DMS 273 (cell line): ENCODE results near the gene FAM118B.
"Not testable (repeated sequence)": the region's sequence is repeated elsewhere in the genome, so short reads cannot be mapped to it uniquely, and the experiment has no call there.

Experiments used
- DNase-seq: peaks from one replicate; lab custom pipeline; 2025; ENCODE audit not compliant: unreplicated experiment; lab: John Stamatoyannopoulos, UW

The FAM118B gene

DNA sequence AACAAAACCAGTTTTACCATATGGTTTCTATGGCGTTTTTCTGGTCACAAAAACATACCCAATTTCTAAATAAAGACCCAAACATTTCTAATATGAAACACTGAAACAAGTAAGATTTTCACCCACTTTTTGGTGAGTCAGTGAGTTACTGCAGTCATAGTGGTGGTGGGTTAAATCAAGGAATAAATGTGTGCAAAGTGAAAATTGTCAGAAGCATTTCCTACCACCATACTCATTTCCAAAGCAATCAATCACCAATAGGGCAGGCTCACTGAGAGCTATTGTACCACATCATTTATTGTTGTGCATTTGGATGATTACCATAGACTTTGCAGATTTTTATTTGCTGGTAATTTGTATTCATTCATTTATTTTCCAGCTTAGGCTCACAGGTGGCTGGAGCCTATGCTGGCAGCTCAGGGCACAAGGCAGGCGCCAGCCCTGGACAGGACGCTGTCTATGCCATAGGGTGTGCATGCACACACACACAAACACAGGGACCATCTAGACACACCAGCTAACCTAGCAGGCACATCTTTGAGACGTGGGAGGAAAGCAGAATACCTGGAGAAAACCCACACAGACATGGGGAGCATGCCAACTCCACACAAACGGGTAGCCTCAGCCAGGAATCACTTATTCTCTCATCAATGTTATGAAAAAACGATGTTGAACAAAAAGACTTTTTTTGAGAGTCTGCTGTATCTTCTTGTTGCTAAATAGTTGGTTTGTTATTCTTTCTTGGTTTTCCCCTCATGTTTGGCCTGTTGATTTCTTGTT is 5.1 kb downstream of the FAM118B start:
- no peak for DNase-seq

DNA sequence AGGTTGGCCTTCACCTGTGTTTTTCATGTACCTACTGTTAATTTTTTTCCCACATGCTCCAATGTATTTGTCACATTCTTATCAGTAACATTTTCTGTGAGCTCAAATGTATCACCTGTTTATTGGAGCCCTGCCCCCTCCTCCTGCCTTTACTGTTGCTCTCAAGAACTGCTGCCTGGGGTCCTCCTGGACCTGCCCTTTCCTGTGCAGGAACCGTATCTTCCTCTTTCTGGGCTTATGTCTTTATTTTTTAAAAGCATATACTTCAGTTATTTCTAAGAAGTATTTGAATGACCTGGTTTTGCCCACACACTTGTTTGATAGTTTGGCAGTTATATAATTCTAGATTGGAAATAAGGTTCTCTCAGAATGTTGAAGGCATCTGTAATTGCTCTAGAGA is 5.9 kb downstream of the FAM118B start:
- no peak for DNase-seq

DNA sequence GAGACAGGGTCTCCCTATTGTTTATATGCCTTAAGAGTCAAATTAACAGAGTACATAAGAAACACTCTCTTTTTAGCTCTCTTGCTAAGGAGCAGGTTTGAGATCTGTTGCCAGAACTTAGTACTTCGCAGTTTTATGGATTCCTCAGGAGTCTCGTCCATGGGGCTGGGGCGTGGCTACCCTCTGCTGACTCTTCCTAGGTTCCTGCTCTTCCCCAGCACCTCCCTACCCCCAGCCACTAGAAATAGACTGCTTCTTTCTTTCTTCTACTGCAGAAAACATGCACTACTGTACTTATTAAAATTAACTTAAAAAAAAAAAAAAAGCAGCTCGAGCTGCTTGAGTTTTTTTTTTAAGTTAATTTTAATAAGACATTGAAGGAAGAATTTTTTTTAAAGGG is 8.0 kb downstream of the FAM118B start:
- DNase-seq: no peak

DNA sequence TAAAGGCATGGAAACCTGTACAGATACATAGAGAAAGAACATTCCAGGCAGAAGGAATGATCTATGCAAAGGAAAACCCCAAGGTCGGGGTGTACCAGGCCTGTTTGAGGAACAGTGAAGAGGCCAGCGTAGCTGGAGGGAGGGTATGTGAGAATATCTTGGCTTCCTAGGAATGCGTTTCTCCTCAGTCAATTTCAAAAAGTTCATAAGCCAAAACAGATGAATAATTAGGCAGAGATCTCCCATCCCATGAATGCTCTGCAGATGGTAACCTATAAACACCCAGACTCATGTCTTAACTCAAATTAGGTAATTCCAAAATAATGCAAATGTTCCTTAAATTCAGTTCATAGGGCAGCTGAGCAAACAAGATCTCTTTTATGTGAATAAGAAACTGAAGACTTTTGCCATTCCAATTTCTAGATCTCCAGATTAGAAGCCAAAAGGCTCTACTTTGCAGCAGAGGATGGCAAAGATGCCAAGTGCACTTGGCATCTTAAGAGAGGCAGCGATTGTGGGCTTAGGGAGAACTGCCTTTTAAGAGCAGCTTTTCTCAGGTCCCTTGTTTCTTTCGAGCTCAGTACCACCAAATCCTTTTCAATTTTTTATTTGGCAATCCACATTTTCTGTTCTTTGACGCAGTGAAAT is 13.2 kb downstream of the FAM118B start:
- DNase-seq: no peak

DNA sequence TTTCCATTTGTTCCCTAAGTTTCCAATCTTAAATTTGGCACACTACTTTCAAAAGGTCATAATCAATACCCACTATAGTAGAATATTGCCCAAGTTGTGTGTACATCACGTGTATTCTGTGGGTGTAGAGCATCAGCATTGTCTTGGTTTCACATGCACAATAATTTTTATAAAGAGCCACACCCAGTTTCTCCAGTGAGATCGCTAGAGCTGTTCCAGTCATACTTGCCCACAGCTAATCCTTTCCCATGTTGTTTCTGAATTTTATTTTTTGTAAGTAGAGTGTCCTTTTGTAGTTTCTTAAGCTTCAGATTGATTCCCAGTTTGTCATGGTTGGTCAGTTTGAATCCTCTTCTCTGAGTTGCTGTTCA is 13.7 kb downstream of the FAM118B start:
- DNase-seq: no peak

DNA sequence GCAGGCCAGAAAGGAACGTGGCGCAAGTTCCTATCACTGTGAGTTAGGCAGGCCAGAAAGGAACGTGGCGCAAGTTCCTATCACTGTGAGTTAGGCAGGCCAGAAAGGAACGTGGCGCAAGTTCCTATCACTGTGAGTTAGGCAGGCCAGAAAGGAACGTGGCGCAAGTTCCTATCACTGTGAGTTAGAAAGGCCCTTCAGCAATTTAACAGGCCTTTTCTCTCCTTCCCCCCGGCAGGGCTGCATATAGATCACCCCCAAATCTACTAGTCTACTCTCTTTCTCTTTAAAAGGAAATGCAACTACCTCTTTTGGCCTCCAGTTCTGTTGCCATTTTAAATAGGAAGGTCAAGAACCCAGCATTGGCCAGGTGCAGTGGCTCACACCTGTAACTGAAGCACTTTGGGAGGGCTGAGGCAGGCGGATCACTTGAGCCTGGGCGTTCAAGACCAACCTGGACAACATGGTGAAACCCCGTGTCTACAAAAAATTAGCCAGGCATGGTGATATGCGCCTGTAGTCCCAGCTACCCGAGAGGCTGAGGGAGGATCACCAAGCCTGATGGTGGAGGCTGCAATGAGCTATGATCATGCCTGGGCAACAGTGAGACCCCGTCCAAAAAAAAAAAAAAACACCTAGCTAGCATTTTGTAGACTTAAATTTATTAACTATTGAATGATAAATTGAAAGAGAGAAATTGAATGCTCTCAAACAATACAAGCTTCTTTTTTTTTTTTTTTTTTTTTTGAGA is 14.9 kb downstream of the FAM118B start:
- no peak for DNase-seq

DNA sequence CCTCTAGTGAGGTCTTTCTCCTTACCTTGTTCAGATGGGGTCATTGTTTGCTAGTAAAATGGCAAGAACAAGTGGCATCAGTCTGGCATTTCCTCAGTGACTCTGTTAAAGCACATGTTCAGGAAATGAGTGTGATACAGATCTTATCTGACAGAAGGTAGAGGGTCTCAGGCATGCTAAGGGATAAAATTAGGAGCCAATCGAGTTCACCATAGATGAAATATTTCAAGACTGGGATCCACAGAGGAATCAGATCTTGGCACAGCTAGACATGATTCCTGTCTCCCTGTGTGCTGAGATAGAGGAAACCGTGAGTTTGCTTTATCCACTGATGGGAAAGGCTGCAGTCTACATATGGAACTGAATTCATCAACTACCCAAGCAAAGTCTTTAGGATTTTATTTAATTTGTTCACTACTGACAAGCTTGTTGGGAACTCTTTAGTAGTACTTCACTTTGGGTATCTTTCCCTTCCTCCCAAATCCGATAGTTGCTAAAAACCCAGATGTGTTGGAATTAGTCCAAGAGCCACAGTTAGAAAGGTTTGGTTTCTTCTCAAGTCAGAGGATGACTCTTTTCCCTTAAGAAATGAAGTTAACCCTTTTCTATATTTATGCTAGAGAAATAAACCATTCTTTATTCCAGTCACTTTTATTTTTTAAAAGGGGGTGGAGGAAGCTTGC is 18.4 kb downstream of the FAM118B start:
- DNase-seq: no peak

DNA sequence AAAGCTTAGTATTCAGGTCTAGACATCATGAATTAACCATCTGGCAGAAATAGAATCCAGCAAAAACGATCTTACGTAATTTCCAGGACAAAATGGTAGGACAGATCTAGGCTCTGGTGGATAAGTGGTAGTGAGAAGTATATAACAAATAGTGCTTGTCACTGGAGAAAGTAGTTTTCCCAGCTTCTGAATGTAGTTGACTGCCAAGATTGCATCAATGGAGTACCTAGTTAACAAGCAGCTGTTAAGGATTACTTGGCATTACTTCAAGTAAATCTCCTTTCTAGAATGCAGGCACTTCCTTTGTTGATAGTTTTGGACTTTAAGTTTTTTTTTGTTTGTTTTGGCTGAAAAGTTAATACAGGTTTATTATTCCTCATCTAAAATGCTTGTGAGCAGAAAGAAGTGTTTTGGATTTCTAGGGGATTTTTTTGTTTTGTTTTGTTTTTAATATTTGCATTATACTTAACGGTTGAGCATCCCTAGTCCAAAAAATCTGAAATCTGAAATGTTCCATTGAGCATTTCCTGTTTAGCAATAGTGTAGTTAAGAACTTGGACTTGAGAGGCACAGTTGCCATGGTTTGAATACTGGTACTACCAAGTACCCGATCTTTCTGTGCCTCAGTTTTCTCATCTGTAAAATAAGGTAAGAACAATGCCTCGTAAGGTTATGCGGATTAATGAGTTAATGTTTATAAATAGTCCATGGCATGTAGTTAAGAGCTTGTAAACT is 20.3 kb downstream of the FAM118B start:
- peak; percentile 60 for DNase-seq

DNA sequence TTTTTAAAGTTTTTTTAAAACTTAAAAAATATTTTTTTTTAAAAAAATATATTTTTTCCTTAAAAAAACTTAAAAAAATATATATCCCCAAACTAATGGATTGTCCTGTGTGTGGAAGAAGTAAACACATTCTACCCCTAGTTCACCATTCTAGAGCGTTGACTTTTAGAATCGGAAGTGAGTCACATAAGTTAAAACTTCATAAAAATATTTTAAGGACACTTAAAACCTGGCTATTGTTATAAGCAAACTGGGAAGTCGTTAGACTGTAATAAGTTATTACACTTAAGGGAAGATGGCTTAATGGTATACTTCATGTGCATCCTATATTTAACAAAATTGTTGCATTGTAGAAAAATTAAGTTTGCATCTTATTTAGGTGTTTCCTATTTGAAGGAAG is 21.1 kb downstream of the FAM118B start:
- no peak for DNase-seq

DNA sequence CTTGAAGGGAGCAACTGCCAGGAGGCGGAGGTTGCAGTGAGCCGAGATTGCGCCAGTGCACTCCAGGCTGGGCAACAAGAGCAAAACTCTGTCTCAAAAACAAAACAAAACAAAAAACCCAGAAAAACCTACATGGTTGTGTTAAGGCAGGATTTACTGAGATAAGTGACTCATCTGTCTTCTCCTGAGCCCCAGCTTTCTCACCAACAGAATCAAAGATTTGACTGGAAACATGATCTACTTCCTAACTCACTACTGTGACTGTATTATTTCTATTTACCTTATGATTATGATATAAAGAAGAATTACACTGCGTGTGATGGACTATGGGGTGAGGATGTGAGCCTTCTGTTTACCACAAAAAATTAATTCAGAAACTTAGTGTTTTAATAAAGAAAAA is 21.8 kb downstream of the FAM118B start:
- no peak for DNase-seq

DNA sequence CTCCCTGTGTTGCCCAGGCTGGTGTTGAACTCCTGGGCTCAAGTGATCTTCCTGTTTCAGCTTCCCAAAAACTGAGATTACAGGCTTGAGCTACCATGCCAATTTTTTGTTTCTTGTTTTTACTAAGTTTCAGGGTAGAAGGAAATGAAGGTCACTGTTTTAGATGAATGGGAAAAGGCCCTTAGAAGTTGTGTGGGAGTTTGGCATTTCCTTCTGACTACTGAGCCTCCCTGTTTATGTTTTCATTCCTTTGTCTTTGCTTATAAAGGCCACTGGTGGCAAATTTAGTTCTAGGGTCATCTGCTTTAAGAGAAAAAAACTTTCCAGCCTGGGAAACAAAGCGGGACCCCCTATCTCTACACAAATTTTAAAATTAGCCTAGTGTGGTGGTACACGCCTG is 35.1 kb downstream of the FAM118B start:
- no peak for DNase-seq

DNA sequence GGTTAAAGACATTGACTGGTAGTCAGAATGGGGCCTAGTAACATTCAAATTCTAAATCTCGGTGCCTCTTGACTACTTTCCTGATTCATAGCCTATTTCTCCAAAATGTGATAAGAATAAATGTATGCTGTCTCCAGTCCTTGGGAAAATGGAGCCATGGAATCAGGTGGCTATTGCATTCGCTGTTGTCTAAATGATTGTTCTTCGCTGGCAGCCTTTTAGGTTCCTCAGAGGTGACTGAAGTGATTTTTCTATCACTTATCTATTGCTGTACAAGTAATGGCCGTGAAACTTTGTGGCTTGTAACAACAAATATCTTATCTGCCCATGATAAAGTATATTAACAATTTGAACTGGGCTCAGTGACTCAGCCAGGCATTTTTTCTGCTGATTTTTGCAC is 41.7 kb downstream of the FAM118B start:
- no peak for DNase-seq

DNA sequence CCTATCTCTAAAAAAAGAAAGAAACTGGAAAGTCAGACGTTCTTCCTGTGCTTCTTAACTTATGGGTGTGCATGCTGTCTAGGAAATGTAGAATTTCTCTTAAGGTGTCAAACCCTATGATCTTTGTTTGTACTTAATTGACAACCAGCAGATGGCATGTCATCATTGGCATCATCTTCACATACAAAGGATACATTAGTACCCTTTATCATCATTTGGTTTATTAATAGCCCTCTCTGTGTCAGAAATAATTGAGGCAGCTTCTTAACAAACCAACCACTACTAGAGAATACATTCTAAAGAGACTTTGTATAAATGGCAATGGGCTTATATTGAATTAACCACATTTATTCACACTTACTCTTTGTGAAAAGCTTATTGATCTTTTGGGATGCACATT is 43.2 kb downstream of the FAM118B start:
- no peak for DNase-seq

DNA sequence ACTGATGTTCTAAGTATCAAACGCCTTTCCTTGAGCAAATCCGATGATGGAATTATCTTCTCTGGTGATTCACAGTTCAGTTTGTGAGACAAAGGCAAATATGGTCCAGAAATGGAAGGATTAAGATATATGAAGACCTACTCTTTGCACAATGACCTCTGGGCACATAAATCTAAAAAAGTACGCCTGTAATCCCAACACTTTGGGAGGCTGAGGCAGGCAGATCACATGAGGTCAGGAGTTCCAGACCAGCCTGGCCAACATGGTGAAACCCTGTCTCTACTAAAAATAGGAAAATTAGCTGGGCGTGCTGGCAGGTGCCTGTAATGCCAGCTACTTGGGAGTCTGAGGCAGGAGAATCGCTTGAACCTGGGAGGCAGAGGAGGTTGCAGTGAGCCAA is 43.9 kb downstream of the FAM118B start:
- DNase-seq: not testable (repeated sequence)

DNA sequence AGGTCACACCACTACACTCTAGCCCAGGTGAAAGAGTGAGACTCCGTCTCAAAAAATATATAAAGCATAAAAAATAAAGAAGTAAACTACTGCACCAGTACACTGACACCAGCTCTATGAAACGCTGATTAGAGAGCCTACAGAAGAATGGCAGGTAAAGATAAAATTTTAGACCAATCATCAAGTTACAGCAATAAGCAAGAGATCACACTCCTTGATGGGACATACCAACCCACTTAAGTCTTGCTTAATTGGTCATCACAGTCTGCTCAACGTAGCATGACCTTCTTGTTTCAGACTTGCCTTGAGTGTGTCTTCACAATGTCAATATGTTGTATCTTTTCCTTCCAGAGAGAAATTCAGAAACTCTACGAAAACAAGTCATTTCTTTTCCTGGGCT is 44.6 kb downstream of the FAM118B start:
- DNase-seq: no peak

DNA sequence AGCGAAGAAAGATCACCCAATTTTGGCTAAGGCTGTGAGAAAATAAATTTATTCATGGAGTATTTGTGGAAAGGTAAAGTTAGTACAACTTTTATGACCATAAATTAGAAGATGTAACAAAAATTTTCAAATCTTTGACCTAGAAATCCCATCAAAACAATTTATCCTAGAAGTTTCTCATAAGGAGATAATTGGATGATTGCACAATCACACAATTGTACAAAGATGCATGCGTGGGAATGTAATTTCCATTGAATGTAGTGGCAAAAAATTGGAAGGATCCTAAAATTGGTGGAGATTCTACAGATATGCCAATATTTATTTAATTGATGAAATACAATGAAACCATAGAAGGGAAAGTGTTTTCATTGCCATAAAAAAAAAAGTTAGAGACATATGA is 45.6 kb downstream of the FAM118B start:
- DNase-seq: no peak

DNA sequence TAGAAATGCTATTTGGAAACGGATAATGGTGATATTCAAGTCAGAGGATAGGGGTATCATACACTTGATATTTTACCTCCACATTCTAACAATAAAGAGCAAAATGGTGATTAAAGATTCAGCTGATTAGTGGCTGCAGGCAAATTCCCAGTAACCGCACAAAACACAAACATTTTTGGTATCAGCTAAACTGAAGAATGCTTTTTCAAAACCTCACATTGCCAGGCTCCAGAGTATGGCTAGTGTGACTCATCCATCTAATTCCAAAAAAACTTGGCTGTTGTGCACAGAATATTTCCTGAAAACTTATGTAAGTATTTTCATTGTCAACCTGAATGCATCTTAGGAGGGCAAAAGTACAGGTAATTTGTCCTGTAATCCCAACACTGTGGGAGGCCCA is 46.2 kb downstream of the FAM118B start:
- DNase-seq: no peak

DNA sequence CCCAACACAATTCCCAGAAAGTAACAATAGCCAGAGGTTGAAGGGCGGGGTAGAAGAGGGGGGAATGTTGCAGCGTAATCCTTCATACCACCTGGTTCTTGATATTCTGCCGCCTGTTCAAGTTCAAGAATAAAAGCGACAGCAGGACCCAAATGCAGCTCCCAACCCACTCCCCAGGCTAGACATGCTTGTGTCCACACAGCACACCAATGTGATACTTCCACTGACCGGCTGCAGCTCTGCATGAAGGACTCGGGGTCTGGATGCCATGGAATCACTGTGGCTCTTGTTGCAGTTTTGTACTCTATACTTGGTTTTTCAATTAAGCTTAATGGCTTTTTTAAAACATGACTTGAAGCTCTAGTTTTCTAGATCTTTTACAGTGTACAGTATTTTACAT is 50.6 kb downstream of the FAM118B start:
- no peak for DNase-seq

DNA sequence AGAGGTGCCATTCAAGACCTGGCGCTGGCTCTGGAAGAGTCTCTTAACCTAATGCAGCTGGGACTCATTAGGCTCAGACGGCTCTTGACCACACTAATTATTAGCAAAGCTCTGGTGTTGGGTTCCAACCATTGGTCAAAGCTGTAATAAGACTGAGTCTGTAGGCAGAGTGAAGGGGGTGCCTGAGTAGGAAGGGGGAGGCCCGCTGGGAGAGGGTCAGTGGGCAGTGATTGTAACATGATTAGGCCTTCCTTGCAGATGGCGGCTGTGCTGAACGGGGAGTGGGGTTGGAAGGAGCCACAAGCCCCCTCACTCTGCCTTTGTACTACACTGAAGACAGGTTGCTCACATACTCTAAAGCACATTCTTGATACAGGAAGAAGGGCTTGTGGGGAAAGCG is 51.9 kb downstream of the FAM118B start:
- DNase-seq: no peak

DNA sequence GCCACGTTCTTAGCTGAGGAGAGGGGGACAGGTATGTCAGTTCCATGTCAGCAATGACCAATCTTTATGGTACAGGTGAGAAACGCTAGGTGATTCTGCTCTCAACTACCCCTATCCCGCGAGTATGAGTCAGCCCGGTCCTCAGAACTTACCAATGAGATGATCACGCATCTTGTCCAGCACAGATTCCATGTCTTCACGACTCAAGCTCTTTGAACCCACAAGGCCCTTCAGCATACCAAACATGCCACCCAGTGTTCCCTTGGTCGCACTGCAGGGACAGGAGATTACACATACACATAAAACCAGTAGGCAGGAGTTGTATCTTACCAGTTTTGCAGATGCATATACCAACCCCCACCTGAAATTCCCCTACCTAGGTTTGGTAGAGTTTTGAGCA is 54.2 kb downstream of the FAM118B start:
- DNase-seq: peak; percentile 7

DNA sequence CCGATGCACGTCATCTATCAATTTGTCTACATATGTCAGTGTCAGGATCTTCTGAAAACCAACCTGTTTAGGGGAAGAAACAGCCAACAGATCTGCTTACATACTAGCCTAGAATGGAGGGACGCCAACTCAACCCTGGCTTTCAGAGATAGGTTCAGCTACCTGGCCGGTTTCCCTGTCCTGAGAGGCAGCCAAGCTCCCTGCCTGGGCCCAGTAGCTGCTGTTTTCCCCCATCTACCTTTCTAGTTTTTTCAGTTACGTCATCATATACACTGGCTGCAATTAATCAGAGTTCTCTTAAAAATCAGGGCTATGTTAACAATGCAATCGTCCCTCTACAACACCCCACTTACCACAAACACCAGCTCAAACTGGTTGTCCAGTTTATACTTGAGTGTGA is 56.1 kb downstream of the FAM118B start:
- DNase-seq: no peak
